IPS-15b (cell line): ENCODE results near the gene DESI2.
"Not testable (repeated sequence)": the region's sequence is repeated elsewhere in the genome, so short reads cannot be mapped to it uniquely, and the experiment has no call there.

ENCODE experiments used
- H3K27me3 ChIP-seq: one replicate; pipeline ENCODE4 v1.6.1; 2013; ENCODE audit warnings: low read length; ENCODE audit not compliant: control insufficient read depth, insufficient read depth
- H3K36me3 ChIP-seq: one replicate; pipeline ENCODE4 v1.6.1; 2013; ENCODE audit warnings: low read length; ENCODE audit not compliant: control insufficient read depth, insufficient read depth
- H3K4me1 ChIP-seq: one replicate; pipeline ENCODE4 v1.6.1; 2013; ENCODE audit warnings: mild to moderate bottlenecking, low read length; ENCODE audit not compliant: control insufficient read depth, insufficient read depth
- H3K4me3 ChIP-seq: one replicate; pipeline ENCODE4 v1.5.1; 2013; ENCODE audit warnings: low read depth, low read length
- H3K9ac ChIP-seq: one replicate; pipeline ENCODE4 v1.6.1; 2013; ENCODE audit warnings: low read depth, mild to moderate bottlenecking, low read length
- H3K9me3 ChIP-seq: one replicate; pipeline ENCODE4 v1.6.1; 2013; ENCODE audit warnings: mild to moderate bottlenecking, low read length; ENCODE audit not compliant: control insufficient read depth, insufficient read depth

The DESI2 gene

DNA sequence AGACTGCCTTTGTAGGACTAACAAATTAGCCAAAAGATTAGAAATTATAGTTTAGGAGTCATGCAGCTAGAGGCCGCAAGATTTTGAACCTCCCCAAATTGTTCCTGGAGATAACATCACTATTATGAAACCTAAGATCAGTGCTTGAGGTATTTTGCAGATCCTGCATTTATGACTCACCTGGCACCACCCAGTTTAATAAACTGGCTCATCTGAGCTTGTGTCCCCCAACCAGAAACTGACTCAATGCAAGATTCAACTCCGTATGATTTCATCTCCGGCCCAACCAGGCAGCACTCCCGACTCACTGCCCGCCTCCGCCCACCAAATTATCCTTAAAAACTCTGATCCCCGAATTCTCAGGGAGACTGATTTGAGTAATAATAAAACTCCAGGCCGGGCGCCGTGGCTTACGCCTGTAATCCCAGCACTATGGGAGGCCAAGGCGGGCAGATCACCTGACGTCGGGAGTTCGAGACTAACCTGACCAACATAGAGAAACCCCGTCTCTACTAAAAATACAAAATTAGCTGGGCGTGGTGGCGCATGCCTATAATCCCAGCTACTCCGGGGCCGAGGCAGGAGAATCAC lies 87.2 kb downstream of the DESI2 start:
- not testable (repeated sequence) for H3K4me1 ChIP-seq, H3K4me3 ChIP-seq

DNA sequence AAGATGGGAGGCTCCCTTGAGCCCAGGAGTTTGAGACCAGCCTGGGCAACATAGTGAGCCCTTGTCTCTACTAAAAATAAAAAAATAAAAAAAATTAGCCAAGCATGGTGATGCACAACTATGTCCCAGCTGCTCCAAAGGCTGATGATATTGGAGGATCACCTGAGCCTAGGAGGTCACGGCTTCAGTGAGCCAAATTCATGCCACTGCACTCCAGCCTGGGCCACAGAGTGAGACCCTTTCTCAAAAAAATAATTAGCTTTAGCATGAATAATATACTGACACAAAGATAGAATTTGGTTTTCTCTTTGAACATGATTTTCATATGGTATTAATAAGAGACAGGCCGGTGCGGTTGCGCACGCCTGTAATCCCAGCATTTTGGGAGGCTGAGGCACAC lies 88.8 kb downstream of the DESI2 start:
- no peak overlapping the region for H3K9ac ChIP-seq
- no peaks in the 10 kb centered on the region for H3K36me3 ChIP-seq
- no peak overlapping the region for H3K4me3 ChIP-seq
- no peaks in the 10 kb centered on the region for H3K4me1 ChIP-seq
- no peaks in the 10 kb centered on the region for H3K9me3 ChIP-seq
- no peaks in the 10 kb centered on the region for H3K27me3 ChIP-seq

More for the DNA sequence above, 87.2 kb downstream of the DESI2 start:
- not testable (repeated sequence) for H3K9ac ChIP-seq, H3K36me3 ChIP-seq, H3K9me3 ChIP-seq, H3K27me3 ChIP-seq

DNA sequence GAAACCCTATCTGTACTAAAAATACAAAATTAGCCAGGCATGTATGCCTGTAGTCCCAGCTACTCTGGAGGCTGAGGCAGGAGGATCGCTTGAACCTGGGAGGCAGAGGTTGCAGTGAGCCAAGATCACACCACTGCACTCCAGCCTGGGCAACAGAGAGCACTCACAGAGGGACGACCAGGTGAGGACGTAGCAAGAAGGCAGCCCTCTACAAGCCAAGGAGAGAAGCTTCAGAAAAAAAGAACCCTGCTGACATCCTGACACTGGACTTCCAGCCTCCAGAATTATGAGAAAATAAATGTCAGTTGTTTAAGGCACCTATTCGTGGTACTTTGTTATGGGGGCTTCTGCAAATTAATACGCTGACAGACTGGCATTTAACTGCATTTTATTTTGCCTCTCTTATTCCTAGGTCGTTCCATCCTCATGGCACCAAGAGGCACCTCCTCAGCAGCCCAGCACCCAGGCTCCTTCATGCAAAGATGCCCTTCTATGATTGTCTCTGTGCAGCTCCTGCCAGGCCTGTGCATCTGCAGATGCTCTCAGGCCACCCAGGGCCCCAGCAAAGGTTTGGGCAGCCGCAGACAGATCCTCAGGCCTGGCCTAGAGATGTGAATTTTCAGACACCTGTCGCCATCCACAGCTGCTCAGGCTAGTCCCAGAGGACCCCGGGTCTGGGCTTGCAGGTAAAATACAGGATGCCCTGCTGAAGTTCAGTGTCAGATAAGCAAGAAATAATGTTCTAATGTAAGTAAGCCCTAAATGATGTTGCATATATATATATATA lies 96.5 kb downstream of the DESI2 start:
- no peaks in the 10 kb centered on the region for H3K27me3 ChIP-seq
- no peak overlapping the region for H3K9ac ChIP-seq
- H3K4me1 ChIP-seq = no peaks in the 10 kb centered on the region
- H3K36me3 ChIP-seq = no peaks in the 10 kb centered on the region
- no peaks in the 10 kb centered on the region for H3K9me3 ChIP-seq
- no peak overlapping the region for H3K4me3 ChIP-seq

DNA sequence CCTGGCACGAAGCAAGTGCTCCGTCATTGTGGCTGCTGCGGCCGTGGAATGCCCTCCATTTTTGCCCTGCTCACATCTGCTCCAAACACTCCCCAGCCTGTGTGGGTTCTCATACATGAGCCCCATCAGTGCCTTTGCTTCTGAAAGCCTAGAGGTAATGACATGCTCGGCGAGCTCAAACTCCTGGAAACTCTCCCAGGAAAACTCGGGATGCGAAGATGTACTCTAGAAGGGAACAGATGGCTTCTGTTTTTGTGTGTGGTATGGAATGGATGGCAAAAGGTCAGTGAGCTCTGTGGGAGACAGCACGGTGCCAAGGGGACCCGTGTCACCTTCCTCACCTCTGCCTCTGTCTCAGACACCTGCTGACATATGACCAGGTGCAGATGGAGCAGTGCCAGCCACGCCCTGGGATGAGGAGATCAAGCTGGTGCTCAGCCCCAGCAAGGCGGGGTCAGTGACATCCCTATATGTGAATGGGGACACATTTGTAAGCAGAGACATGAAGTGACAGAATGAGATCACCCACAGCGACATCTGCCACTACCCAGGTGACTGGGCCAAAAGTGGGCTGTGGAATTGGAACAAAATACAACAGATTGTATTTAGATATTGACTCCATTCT lies 98.5 kb downstream of the DESI2 start:
- H3K4me3 ChIP-seq = no peak overlapping the region
- H3K4me1 ChIP-seq = no peaks in the 10 kb centered on the region
- H3K9me3 ChIP-seq = no peaks in the 10 kb centered on the region
- H3K9ac ChIP-seq = no peak overlapping the region
- no peaks in the 10 kb centered on the region for H3K27me3 ChIP-seq
- H3K36me3 ChIP-seq = no peaks in the 10 kb centered on the region

DNA sequence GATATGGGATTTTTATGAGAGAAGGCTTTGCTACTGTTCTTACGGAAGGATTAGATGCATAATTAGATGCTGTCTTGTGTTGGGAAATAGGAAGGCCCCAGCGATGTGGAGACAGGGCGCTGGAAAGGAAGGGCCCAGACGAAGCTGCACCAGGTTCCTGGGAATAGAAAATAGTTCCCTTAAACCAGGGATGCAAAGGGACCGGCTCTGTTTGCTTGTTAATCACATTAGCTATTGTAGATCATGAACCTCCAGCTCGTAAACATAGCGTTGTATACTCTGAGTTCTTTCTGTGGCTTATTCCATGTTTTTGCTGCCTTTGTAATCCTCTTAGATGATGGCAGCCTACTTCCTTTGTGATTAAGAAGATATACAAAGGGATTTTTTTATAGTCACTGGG lies 102.7 kb downstream of the DESI2 start:
- no peaks in the 10 kb centered on the region for H3K9me3 ChIP-seq
- no peak overlapping the region for H3K9ac ChIP-seq
- H3K36me3 ChIP-seq = no peaks in the 10 kb centered on the region
- peaks cover 4% of the 10 kb centered on the region for H3K4me1 ChIP-seq
- no peaks in the 10 kb centered on the region for H3K27me3 ChIP-seq
- H3K4me3 ChIP-seq = no peak overlapping the region

DNA sequence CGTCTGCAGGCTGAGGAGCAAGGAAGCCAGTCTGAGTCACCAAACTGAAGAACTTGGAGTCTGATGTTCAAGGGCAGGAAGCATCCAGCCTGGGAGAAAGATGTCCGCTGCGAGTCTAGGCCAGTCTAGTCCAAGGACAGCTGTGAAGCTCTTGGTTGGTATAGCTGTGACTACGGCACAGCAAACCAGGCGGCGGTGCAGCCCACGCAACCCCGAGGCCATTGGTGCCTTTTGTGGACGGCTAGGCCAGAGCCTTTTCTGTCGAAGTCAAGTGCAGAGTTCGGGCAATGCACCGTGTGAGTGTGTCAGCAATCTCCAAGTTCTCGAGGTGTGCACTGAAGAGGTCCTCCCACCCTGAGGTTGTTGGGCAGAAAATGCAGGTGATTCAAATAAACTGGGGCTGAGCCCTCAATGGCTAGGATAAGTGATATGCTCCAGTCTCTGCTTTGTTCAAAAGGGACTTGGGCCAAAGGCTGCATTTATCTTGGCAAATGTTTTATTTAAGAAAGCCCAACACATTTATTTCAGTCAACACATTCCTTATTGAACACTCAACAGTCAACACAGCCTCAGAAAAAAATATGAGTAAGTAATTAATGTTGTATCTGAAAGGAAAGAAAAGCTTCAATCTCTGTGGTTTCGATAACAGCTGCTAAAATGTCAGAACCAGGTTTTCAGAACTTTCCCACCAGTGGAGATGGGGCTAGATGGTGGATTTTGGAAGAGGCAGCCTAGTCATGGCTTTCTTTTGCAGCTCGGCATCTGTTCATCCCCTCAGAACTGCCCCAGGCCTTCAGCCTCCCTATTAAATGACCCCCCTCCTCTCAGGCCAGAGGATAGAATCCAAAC lies 104.4 kb downstream of the DESI2 start:
- no peaks in the 10 kb centered on the region for H3K9me3 ChIP-seq
- H3K36me3 ChIP-seq = no peaks in the 10 kb centered on the region
- H3K4me1 ChIP-seq = peaks cover 4% of the 10 kb centered on the region
- no peak overlapping the region for H3K9ac ChIP-seq
- H3K27me3 ChIP-seq = no peaks in the 10 kb centered on the region
- no peak overlapping the region for H3K4me3 ChIP-seq
